ENCODE results near the gene AMACR. TPM values are rescaled to one million over a fixed set of nuclear protein-coding genes. Genes with fewer than 3 reads are reported as not detected.
"Not testable (repeated sequence)": the region's sequence is repeated elsewhere in the genome, so short reads cannot be mapped to it uniquely, and the experiment has no call there.

AMACR gene
- total RNA-seq, 1 experiment from 2014 or later, result 12.1 TPM

DNA sequence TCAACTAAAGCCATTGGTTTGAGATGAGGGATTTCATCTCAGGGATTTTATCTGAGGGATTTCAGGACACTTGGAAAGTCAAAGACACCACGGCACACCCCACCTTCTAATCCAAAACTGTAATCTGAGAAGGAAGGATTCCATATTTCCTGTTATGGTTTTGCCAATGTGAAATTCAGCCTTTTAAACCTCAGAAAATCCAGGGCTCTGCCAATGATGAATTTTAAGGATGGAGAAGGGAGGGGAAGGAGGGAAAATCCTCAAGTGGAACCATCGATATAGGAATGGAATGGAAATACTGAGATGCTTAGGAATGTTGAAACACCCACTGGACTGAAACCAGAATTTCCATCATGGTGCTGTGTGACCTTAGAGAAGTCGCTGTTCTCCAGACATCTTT lies 29.9 kb upstream of the AMACR start:
- DNase-seq (ENCODE audit: low read depth), result no peak

DNA sequence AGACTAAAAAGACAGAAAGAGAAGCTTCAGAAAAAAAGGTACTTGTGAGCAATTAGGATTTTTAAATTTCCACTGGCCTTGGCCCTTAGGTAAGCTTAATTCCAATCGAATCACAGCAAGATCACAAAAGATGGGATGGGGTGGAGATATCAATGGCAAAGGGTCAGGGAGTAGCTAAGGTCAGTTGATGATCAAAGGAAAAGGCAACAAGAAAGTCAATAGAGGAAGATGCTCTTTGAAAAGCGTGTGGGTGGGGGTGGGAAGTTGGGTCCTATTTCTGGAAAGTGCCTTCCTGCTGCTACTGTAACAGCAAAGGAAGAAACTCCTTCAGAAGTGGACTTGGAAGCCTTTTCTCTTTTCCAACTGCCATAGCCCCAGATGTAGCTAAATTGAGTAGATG lies 27.9 kb upstream of the AMACR start:
- DNase-seq (ENCODE audit: low read depth), result no peak

DNA sequence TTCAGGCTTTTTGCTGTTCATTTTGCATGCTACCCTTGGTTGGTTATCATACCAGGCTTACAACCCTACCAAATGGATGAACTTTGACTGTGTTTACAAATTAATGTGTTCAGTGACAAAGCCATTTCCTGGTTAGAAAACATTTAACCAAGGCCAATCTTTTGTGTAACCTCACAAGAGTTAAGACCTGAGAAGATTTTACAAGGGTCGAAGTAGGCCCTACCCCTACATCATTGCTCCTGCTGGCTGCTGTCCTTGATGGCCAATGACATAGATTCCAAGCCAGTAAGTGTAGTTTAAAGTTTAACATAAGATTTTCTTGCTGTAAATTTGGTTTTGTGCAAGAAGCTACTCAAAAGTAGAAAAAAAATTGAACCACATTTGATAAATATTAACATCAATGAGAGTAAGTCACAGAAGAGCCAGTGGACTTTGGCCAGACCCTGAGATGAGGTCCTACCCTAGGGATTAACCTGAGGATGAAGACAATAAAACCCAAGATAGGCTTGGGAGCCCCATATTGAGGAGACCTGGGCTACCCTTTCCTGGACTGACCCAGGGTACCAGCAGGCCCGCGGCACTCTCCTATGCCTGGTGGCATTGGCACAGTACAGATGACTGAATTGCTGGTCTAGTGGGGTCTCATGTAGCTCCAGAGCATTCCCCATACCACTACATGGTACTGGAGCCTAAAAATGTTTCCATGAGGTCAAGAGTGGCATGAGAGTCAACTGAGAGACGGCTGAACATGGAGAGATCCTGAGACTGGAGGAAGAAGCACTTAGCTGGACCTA lies 26.9 kb upstream of the AMACR start:
- no peak for DNase-seq (ENCODE audit: low read depth)

DNA sequence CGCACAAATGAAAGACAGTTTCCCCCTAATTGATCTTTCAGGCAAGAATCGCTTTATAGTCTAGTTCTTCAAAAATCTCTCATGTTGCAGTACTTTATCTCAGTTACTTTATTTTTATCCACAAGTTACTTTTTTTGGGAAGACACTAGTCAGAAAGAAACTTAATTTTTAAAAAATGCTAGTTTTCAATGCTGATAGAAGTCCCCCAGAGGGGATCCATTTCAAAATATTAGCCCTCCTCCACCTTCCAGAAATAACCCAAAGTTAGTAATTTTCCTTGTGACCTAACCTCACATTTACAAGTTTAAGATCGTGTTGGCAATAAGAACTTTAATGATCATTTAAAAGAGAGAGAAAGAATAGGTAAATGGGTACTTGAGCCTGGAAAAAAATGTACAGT lies 24.1 kb upstream of the AMACR start:
- no peak for DNase-seq (ENCODE audit: low read depth)

DNA sequence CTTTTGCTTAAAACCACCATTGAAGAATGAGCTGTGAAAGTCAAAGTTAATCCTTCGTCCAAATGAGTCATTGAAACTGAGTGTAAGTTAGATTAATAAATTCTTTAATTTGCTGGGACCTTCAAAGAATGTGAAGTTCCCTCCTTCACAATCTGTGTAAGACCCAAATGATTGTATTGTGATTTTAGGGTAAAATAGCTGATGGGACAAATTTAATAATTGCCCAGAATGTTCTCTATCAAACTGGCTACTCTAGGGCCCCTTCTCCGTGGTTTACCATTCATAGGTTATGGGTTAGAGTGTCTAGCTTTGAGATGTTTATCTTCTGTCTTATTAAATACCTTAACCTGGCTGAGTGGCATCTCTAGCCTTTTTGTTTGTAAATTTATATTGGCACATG lies 23.3 kb upstream of the AMACR start:
- DNase-seq (ENCODE audit: low read depth), result no peak

DNA sequence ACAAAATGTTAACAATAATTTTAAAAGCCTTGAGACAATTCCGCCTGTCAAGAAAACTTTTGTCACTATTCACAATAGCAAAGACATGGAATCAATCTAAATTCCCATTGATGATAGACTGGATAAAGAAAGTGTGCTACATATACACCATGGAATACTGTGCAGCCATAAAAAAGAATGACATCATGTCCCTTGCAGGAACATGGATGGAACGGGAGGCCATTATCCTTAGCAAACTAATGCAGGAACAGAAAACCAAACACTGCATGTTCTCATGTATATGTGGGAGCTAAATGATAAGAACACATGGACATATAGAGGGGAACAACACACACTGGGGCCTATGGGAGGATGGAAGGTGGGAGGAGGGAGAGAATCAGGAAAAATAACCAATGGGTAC lies 22.7 kb upstream of the AMACR start:
- DNase-seq (ENCODE audit: low read depth), result not testable (repeated sequence)

DNA sequence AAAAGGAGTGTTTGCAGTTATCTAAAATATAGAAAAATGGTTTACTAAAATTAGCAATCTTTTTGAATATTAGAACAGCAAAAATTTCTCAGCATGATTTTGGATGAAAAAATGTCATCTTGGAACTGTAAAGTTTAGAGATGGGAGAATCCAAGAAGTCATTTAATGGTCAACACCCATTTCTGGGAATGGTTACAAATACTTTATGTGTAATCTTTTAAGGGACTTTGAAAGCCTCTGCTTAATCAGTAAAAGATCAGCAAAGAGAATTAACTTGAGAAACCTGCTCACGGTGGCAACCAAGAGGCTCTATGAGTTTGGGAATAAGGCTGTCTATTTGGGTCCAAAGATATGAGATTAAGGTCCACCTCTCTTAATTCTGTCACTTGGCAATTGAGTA lies 22.2 kb upstream of the AMACR start:
- no peak for DNase-seq (ENCODE audit: low read depth)

DNA sequence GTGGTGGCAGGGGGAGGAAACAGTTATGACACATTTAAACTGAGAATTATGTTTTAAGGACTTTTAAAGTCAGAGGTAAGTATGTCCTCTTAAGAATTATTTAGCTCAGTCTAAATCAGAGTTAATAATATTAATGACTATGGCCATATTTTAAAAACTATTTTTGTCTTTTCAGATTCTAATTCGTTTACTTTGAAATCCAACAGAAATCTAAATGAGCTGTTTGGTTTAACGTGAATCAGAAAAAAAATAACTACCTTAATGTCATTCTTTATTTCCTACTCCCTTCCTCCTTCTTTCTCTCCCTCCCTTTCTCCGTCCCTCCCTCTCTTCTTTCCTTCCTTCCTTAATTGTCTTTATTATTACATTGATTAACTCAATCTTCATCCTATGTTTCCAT lies 20.5 kb upstream of the AMACR start:
- DNase-seq (ENCODE audit: low read depth), result no peak

DNA sequence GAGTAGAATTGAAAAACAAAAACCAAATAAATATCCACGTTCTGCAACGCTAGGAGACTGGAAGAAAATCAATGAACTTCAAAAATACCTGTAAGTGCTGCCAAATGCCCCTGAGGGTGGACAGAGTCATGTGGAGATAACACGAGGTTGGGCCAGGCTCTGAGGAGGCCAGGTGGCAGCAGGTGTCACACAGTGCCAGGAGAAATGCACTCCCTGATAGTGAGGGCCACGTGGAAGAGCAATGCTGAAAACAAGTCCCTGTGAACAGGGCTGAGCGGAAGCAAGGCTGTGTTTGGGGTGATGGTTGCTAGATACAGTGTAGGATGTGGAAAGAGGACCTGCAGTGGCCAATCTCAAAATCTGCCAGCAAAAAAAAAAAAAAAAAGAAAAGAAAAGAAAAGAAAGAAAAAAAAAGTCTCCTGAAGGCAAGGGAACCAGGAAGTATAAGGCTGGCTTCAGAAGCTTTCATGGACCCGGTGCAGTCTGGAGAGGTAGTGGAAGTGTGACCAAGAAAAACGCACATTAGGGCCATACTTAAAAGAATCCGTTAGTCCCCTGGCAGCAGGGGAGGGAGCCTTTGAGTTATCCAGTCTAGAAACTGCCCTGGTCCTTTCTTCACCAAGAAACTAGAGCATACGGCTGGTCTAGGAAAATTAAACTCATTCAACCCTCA lies 18.4 kb upstream of the AMACR start:
- no peak for DNase-seq (ENCODE audit: low read depth)

DNA sequence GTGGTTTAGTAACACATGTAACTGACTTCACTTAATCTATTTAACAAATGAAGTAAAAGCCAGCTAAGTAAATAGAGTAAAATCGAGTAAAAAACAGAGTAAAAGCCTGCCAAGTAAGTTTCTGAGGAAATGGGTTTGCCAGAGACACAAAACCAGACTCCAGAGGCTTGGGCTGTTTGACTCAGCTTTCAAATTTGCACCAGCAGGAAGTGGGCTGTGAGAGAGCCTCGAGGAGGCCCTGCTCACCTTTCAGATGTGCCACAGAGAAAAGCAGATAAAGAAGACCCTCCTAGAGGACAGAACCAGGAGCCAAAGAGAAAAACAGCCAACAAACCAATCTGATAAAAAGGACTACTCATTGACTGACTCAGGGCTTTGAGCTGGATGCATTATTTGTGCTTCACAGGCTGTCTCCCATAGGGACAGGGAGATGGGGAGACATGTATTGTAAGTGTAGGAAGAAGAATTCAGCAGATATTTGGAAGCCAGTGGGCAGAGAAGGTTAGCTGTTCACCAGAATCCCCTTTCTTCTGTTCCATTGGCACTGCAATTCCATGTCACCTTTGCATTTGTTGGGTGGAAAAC lies 14.4 kb upstream of the AMACR start:
- peak; percentile 49 for DNase-seq (ENCODE audit: low read depth)

DNA sequence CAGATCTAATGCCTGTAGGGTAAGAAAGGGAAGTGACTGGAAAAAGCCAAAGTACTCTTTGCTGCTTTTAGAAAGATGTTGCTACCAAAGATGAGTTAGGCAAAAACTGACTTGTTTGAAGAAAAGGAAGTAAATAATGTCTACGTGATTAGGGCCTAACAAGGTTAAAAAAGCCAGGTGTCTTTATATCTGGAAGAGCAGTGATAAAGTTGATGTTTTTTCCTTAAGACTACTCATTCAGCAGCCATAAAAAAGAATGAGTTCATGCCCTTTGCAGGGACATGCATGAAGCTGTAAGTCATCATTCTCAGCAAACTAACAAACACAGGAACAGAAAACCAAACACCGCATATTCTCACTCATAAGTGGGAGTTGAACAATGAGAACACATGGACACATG lies 13.5 kb upstream of the AMACR start:
- no peak for DNase-seq (ENCODE audit: low read depth)

DNA sequence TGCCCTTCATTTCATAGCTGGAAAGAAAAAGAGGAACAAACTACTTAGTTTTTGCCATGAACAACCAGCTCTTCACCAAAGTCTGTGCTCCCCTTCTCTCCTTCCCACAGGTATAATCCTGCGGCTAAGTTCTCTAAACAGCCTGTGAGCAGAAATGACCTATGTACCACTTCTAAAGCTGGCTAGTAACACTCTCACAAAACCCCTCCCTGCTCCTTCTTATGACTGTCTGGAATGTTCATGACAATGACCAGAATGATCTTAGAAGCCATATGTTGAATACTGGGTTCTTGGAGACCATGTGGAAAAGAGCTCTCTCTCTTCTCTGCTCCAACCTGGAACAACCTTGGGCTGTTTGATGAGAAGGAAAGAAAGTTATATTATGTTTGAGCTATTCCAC lies 12.9 kb upstream of the AMACR start:
- no peak for DNase-seq (ENCODE audit: low read depth)

DNA sequence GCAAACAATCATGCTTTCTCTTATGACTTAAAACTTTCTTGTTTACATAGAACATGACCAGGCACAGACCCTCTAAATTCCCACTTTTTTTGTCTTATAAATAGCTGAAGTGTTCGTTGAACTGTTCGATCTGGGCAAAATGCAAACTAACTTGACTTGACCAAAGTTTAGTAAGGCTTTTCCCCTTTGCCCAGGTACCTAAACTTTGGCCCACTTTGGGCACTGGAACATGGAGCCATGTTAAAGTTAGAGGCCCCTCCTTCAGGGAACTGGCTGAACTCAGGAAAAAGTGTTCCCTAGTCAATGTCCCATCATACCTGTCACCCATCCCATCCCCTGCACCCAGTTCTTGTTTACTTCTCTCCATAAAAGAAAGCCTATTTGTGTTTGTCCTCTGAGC lies 9.4 kb upstream of the AMACR start:
- no peak for DNase-seq (ENCODE audit: low read depth)

DNA sequence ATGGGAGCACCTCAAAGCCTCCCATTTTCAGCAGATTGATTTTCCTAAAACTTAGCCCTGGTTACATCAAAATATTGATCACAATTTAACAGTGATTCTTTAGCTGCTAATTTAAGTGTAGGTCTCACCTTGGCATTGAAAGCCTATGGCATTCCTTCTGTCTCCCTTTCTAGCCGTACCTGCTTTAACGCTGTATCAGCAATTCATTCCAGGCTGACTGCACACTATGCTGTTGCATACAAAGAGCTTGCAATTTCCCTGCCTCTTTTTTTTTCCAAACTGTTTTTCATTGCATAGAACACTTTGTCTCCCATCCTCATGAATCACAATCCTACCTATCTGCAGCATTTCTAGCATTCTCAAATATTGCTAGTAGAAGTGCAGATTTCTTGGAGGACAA lies 8.9 kb upstream of the AMACR start:
- no peak for DNase-seq (ENCODE audit: low read depth)

DNA sequence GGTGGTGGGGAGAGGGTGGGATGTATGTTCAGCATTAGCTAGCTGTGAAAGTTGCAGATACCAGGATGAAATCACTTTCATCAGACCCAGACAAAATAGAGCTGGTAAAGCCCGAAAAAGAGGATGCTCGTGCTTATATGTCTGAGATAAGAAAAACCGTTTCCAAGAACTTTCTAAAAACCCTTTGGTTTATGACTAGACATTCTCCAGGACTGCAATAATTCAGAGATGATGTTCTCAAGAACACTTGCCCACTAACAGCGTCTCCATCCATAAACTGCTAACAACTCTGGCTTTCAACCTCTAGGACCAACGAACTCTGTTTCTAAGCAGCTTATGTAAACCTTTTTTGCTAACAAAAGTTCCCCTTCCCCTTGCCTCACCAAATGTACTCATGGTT lies 8.4 kb upstream of the AMACR start:
- no peak for DNase-seq (ENCODE audit: low read depth)

DNA sequence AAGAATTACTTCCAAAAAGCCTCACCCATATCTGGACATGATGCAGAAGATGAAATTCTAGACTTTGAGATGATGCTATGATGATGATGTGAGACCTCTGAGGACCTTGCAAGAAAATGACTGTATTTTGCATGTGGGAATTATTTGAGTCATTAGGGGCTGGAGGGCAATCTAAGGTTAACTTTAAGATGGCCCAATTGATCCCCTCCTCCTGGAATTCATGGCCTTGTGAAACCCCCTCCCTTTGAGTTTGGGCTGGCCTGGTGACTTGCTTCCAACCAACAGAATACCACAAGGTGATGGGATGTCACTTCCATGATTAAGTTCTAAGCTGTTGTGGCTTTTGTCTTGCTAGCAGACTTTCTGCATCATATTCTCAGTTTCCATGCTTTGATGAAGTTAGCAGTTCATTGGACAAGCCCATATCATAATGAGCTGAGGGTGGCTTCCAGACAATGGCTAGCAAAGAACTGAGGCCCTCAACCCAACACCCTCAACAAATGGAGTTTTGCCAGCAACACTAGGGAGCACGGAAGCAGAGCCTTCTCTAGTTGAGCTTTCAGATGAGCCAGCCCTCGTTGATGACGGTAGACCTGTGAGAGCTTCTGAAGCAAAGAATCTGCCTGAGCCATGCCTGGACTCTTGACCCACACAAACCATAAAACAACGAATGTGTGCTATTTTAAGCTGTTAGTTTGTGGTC lies 7.4 kb upstream of the AMACR start:
- no peak for DNase-seq (ENCODE audit: low read depth)

DNA sequence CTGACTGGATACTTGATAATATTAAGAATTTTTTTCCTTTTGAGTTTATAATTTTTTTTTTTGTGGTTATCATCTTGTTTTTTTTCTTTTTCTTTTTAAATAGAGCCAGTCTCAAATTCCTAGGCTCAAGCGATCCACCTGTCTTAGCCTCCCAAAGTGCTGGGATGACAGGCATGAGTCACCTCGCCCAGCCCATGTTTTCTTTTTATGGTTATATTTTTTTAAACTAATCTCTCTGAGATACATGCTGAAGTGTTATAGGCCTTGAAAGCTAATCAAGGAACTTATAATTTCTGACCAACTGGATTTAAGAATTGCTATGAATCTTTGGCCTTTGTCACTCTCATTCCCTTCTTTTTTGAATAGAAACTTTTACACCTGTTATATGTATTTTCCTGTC lies 6.8 kb upstream of the AMACR start:
- DNase-seq (ENCODE audit: low read depth), result no peak

DNA sequence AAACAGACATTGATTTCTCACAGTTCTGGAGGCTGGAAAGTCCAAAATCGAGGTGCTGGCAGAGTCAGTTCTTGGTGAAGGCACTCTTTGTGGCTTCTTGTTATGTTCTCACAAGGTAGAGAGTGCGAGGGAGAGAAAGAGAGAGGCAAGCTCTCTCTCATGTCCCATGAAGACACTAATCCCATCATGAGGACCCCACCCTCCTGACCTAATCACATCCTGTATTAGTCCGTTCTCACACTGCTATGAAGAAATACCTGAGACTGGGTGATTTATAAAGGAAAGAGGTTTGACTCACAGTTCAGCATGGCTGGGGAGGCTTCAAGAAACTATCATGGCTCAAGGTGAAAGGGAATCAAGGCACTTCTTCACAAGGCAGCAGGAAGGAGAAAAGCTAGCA lies 5.7 kb upstream of the AMACR start:
- no peak for DNase-seq (ENCODE audit: low read depth)

DNA sequence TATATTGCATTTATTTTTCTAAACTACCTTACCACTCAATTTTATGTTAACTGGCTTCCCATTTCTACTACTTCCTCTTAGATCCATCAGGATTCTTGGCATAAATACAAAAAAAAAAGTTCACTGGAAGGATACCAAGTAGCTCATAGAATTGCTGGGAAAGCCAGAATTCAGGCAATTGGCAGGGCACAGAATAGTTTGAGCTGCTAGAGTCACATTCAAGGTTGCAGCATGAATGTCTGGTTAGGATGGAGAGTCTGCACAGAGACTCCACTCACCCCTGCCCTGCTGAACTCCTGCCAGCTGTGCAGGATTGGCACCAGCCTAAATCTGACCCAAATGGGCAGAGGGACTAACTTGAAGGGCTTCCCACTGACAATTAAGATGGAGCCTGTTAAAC lies 4.9 kb upstream of the AMACR start:
- DNase-seq (ENCODE audit: low read depth), result no peak

DNA sequence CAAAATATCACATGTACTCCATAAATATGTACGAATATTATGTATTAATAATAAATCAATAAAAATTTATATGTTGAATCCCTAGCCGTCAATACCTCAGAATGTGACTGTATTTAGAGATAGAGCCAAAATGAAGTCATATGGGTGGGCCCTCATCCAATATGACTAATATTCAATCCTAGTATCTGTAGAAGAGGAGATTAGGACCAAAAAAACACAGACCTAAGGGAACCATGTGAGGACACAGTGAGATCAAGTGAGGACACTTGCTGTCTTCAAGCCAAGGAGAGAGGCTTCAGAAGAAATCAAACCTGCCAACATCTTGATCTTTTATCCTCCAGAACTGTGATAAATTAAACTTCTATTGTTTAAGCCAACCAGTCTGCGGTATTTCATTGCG lies 3.7 kb upstream of the AMACR start:
- no peak for DNase-seq (ENCODE audit: low read depth)

DNA sequence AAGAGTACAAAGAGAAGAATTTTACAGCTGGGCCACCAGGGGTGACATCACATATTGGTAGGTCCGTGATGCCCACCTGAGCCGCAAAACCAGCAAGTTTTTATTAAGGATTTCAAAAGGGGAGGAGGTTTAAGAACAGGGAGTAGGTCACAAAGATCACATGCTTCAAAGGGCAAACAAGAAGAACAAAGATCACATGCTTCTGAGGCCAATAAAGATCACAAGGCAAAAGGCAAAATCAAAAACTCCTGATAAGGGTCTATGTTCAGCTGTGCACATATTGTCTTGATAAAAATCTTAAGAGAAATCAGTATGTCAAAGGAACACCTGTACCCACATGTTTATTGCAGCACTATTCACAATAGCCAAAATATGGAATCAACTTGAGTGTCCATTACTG lies 2.3 kb upstream of the AMACR start:
- DNase-seq (ENCODE audit: low read depth), result not testable (repeated sequence)

DNA sequence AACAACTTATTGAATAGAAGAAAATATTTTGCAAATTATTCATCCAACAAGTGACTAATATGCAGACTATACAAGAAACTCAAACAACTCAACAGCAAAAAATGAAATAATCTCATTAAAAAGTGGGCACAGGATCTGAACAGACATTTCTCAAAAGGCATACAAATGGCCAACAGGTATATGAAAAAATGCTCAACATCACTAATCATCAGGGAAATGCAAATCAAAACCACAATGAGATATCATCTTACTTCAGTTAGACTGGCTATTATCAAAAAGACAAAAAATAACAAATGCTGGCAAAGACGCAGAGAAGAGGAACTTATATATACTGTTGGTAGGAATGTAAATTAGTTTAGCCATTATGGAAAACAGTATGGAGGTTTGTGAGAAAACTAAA lies 1.8 kb upstream of the AMACR start:
- DNase-seq (ENCODE audit: low read depth), result no peak

DNA sequence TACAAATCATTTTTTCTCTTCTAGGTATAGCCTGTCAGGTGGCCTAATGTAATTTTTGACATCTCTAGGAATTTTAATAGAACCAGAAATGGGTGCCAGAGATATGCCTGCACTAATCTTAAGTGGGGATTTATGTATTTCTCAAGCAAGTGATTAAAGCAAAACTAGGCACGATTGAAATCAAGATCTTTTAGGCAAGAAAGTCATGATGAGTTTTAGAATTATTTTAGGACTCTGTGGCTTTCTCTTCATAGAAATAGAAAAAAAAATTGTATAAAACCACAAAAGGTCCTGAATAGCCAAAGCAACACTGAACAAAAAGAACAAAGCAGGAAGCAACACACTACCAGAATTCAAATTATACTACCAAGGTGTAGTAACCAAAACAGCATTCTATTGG lies 952 bp upstream of the AMACR start:
- DNase-seq (ENCODE audit: low read depth), result no peak
